Dedifferentiated amniotic fluid mesenchymal stem cell (primary cell): ENCODE results near the gene COX7A1.

Source experiments
- DNase-seq: peaks from one replicate; pipeline ENCODE4 v3.0.0-alpha.2; 2016; ENCODE audit errors: extremely low spot score

Gene COX7A1

DNA sequence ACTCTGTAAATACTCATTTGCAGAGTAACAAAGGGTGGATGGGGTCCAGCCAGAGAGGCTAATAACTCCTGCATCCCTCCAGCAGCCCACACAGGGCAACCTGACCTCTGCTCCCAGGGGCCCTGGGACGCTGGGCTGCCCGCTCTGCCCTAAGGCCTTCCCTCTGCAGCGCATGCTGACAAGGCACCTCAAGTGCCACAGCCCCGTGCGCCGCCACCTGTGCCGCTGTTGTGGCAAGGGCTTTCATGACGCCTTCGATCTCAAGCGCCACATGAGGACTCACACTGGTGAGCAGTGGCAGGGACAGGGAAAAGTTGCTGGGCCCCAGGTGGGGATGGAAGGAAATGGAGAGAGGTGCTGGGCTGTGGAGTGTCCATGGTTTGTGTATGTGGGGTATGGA lies 39.6 kb downstream of the COX7A1 start:
- DNase-seq, result no peak

GRCh38 chr19:36111200-36111539 lies 41.1 kb downstream of the COX7A1 start:
- no peak for DNase-seq

DNA sequence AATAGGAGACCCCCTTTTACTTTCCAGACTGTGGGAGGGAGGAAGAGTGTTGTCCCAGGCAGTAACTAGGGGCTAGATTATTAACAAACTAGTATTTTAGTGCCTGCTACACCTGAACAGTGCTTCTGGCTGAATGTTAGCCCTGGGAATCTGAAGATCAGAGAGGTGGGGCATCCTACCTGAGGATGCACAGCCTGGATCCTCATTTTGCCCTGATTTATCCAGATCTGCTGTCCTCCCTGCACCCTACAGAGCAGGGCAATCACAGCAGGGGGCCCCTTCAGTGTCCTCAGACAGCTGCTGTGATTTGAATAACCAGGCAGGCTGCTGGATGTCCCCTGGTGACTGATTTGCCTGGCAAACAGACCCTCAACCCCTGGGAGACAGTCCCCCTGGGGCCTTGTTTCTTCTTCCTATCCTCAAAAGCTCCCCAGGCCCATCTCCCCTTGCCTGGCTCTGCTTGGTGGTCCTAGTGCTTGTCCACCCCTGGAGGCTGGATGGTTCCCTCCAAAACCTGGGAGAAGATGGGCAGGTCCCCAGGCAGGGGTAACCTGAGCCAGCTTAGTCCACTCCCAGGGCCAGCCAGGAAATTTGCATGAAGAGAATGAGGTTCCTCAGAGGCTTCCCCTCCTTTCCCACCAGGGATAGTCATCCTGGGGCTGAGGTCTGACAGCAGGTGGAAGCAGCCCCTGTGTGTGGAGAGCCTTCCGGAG lies 41.6 kb downstream of the COX7A1 start, which contains the start of gene OVOL3:
OVOL3 (plus strand) TSS at position 657 of the 713 bp plus-strand sequence. CDS start 60 bp downstream, outside the sequence.
- DNase-seq, result no peak

DNA sequence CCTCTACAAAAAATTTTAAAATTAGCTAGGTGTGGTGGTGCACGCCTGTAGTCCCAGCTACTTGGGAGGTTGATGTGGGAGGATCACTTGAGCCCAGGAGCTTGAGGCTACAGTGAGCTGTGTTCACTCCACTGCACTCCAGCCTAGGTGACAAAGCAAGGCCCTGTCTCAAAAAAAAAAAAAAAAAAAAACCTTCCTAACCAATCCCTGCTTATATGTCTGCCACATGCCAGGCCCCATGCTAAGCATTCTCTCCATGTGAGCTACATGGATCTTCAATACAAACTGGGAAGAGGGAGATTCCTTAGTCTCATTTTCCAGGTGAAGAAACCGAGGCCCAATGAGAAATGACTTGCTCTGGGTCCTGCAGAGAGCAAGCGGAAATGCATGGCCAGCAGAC lies 43.6 kb downstream of the COX7A1 start:
- no peak for DNase-seq

GRCh38 chr19:36106991-36107390 lies 45.3 kb downstream of the COX7A1 start:
- DNase-seq, result no peak

DNA sequence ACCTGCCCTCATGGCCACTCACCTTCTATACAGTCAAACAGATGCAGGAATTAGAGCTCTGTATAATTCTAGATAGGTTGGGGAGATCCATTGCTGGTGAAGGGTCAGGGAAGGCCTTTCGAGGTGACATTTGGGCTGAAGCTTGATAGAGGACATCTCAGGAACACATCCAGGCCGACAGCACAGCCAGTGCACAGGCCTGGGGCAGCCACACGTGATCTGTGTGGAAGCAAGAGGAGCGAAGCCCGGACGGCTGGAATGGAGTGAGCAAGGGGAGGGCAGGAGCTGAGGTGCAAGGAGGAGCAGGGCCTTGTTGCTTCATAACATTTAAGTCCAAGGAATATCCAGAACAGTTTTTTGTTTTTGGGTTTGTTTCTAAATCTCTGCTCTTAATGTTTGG lies 45.8 kb downstream of the COX7A1 start:
- DNase-seq, result no peak

GRCh38 chr19:36103842-36104552 lies 48.2 kb downstream of the COX7A1 start:
- no peak for DNase-seq

GRCh38 chr19:36103040-36103626 lies 49.1 kb downstream of the COX7A1 start:
- DNase-seq, result no peak

- no peak for DNase-seq
These were observed 50.5 kb downstream of the COX7A1 start for GRCh38 chr19:36101550-36102327.
